Smooth muscle cell (in vitro differentiated cells): ENCODE results near the gene UNK. TPM values are rescaled to one million over a fixed set of nuclear protein-coding genes. Genes with fewer than 3 reads are reported as not detected.

Experiments
- DNase-seq: peaks from one replicate; lab custom pipeline; 2025; ENCODE audit not compliant: unreplicated experiment; lab: John Stamatoyannopoulos, UW
- H2AFZ ChIP-seq: fragments of 200-600 bp; sonication (generic); 2 replicates; pipeline ENCODE4 v1.6.0; 2016; ENCODE audit warnings: antibody characterized with exemption, low read depth, mild to moderate bottlenecking
- H3F3A ChIP-seq: fragments of 200-600 bp; sonication (generic); 2 replicates; pipeline ENCODE4 v1.6.0; 2017; ENCODE audit warnings: antibody characterized with exemption, low read depth
- H3K27ac ChIP-seq: fragments of 200-600 bp; sonication (generic); 2 replicates; pipeline ENCODE4 v1.5.1; 2016; ENCODE audit warnings: low read depth, mild to moderate bottlenecking
- H3K27me3 ChIP-seq: fragments of 200-600 bp; sonication (generic); 2 replicates; pipeline ENCODE4 v1.6.1; 2016; ENCODE audit warnings: low read depth, mild to moderate bottlenecking
- H3K36me3 ChIP-seq: fragments of 200-600 bp; sonication (generic); 2 replicates; pipeline ENCODE4 v1.5.1; 2016; ENCODE audit warnings: low read depth
- H3K4me1 ChIP-seq: fragments of 200-600 bp; sonication (generic); 2 replicates; pipeline ENCODE4 v1.5.1; 2016; ENCODE audit warnings: low read depth
- H3K4me2 ChIP-seq: fragments of 200-600 bp; sonication (generic); 2 replicates; pipeline ENCODE4 v1.6.0; 2016; ENCODE audit warnings: mild to moderate bottlenecking
- H3K4me3 ChIP-seq: fragments of 200-600 bp; sonication (generic); 2 replicates; pipeline ENCODE4 v1.5.1; 2016; ENCODE audit warnings: mild to moderate bottlenecking
- H3K79me2 ChIP-seq: fragments of 200-600 bp; sonication (generic); 2 replicates; pipeline ENCODE4 v1.6.0; 2016; ENCODE audit warnings: low read depth, mild to moderate bottlenecking
- H3K9ac ChIP-seq: fragments of 200-600 bp; sonication (generic); 2 replicates; pipeline ENCODE4 v1.6.0; 2016; ENCODE audit warnings: low read depth
- H3K9me3 ChIP-seq: fragments of 200-600 bp; sonication (generic); replicated peaks from 2 replicates; pipeline ENCODE4 v1.5.1; 2016; ENCODE audit warnings: low read depth
- H4K20me1 ChIP-seq: fragments of 200-600 bp; sonication (generic); 2 replicates; pipeline ENCODE4 v1.6.0; 2016; ENCODE audit warnings: low read depth
- WGBS: methylation state at CpG from one replicate; pipeline ENCODE4 v1.1.7; 2016; ENCODE audit warnings: low lambda C conversion rate; 5-methylcytosine and 5-hydroxymethylcytosine counted together
- polyA plus RNA-seq: library from polyadenylated mRNA; unstranded; fragments of >200 nt; fragmentation: Nextera tagmentation; extraction: Ambion mirVana; gene quantifications from 2 replicates; pipeline ENCODE4 v1.2.1, GENCODE V29; 2016
- total RNA-seq: library from RNA; depleted of rRNA; stranded (reverse); fragments of >200 nt; gene quantifications from 2 replicates; pipeline ENCODE4 v1.2.3, GENCODE V29; 2014
- TF ChIP-seq, protein P1 (sequence below): fragments of 200-600 bp; sonication (generic); IDR thresholded peaks from 2 replicates; pipeline ENCODE4 v1.5.1; 2017; ENCODE audit warnings: borderline replicate concordance, mild to moderate bottlenecking, antibody characterized with exemption; ENCODE audit not compliant: insufficient read depth, poor library complexity, severe bottlenecking

The UNK gene
- total and polyA plus RNA-seq, 2 experiments from 2014 or later: 26.8 to 39.5 TPM

DNA sequence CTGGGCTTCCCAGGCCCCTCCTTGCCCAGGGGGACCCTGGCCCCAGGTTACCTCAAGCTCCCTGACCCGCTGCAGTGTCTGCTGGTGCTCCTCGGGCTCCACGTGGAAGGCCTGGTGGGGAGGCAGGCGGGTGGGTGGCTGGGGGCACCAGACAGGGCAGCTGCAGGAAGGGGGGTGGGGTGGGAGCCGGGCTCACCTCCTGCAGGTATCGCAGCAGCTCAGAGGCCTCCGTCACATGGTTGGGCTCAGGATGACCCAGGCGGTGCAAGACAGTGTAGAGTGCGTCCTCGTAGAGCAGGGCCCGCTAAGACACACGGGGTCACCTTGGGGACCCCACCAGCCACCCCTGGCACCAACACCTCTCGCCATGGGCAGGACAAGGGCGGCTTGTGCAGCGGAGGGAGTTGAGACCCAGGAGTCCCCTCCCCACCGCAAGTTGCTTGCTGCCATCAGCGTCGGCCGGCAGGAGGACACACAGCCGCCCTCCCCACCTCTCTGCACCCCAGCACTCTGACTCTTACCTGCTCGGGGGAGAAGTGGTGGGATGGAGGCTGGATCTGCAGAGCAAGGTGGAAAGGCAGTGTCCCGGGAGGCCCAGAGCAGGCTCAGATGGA, 58.5 kb downstream of the UNK start:
- no peaks in the 10 kb centered on the region for H3F3A ChIP-seq
- no peaks in the 10 kb centered on the region for H3K79me2 ChIP-seq
- peaks cover 4% of the 10 kb centered on the region for H3K4me1 ChIP-seq
- WGBS: 90% methylated on average over 12 of the region's 22 CpGs
- no peak overlapping the region for H3K4me3 ChIP-seq
- H3K36me3 ChIP-seq: no peaks in the 10 kb centered on the region
- no peaks in the 10 kb centered on the region for H4K20me1 ChIP-seq
- H3K27me3 ChIP-seq: no peaks in the 10 kb centered on the region
- TF ChIP-seq, protein P1, sequence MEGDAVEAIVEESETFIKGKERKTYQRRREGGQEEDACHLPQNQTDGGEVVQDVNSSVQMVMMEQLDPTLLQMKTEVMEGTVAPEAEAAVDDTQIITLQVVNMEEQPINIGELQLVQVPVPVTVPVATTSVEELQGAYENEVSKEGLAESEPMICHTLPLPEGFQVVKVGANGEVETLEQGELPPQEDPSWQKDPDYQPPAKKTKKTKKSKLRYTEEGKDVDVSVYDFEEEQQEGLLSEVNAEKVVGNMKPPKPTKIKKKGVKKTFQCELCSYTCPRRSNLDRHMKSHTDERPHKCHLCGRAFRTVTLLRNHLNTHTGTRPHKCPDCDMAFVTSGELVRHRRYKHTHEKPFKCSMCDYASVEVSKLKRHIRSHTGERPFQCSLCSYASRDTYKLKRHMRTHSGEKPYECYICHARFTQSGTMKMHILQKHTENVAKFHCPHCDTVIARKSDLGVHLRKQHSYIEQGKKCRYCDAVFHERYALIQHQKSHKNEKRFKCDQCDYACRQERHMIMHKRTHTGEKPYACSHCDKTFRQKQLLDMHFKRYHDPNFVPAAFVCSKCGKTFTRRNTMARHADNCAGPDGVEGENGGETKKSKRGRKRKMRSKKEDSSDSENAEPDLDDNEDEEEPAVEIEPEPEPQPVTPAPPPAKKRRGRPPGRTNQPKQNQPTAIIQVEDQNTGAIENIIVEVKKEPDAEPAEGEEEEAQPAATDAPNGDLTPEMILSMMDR: no peak
- no peak overlapping the region for H3K27ac ChIP-seq
- no peak overlapping the region for H2AFZ ChIP-seq
- no peak overlapping the region for H3K4me2 ChIP-seq
- no peaks in the 10 kb centered on the region for H3K9me3 ChIP-seq
- no peak overlapping the region for H3K9ac ChIP-seq
- DNase-seq: no peak

DNA sequence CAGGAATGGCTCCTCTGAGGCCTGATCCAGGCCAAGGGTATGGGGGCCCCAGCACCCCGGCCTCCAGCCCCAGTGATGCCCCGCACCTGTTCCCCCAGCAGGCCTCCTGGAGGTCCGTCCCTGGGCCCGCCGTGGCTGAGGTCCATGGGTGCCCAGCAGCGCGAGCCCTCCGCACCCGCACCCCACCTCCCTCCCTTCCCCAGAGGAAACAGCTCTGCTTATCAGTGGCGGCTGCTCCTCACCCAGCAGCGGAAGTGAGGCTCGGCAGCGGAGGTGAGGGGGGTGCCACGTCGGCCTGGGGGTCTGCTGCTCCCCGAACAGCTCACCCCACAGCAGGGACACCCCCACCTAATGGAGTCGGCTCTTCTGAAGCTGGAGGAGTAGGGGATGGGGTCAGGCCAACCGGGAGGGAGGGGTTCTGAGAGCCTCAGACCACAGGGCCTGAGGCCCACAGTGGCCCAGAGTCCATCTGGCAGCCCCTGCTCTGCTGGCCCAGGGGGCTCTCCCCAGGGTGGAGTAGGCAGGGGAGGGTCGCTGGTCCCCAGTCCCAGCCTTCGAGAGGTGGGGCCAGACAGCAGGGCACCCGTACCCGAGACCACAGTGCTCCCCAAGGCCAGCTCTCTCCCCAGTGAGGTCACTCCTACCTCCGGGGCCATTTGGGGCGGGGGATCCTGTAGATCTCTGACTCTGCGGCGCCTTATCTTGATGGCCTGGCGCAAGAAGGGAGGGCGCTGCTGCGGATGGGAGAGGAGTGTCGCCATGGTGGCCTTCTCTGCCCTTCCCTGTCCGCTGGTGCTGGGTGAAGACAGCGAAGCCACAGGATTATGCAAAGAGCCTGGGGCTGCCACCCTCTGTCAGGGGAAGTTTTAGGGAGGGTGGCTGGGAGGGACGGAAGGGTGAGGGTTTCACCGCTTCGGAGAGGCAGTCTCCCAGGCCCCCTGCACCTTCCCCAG, 59.2 kb downstream of the UNK start, which contains the start of gene UNC13D:
Gene UNC13D, minus strand, starts transcription at position 828 of the 953 bp plus-strand sequence. Its CDS starts 67 bp downstream, at position 761.
- Histone ChIP-seq H3K4me2 (peak within 1 kb of the TSS; percentile 37), H3K9ac (peak within 1 kb of the TSS; percentile 70), H3K9me3 (no peaks in the 10 kb centered on the region), H3K4me3 (no peak within 1 kb of the TSS), H4K20me1 (no peaks in the 10 kb centered on the region), H3K4me1 (peaks cover 4% of the 10 kb centered on the region), H3K79me2 (no peaks in the 10 kb centered on the region), H3F3A (no peaks in the 10 kb centered on the region), H3K36me3 (no peaks in the 10 kb centered on the region), H2AFZ (no peak within 1 kb of the TSS), H3K27ac (peak within 1 kb of the TSS; percentile 88), H3K27me3 (no peaks in the 10 kb centered on the region)
- TF ChIP-seq, protein P1: no peak
- WGBS: 85% methylated on average over 31 of the region's 35 CpGs
- no peak for DNase-seq

DNA sequence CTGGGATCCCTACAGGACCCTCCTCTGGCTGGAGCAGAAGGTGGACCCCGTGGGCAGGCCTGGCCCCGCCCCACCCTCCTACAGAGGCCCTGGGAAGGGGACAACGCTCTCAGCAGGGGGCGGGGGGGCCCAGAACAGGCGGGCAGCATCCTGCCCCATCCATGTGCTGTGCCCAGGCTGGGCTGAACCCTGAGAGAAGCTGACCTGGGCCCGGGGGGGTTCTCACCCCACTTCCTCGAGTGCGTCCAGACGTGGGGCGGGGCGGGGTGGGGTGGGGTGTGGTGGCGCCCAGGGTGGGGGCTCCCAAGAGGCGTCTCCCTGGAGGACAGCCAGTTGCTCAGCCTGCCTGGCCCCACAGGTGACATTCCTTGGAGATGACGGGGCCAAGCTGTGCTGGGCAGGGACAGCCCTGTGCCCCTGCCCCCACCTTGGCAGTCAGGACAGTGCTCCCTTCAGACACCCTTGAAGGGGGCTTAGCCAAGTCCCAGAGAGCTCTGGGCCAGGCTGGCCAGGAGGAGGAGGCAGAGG, 60.0 kb downstream of the UNK start:
- Histone ChIP-seq H2AFZ (no peak overlapping the region), H3K27ac (peak overlapping the region; percentile 88), H4K20me1 (no peaks in the 10 kb centered on the region), H3K4me2 (peak overlapping the region; percentile 37), H3F3A (no peaks in the 10 kb centered on the region), H3K27me3 (no peaks in the 10 kb centered on the region), H3K79me2 (no peaks in the 10 kb centered on the region), H3K4me1 (peaks cover 4% of the 10 kb centered on the region), H3K9me3 (no peaks in the 10 kb centered on the region), H3K36me3 (no peaks in the 10 kb centered on the region), H3K9ac (peak overlapping the region; percentile 70), H3K4me3 (no peak overlapping the region)
- DNase-seq: no peak
- TF ChIP-seq, protein P1: no peak
- 70% methylated on average over 5 of the region's 14 CpGs for WGBS
